GM12892 (cell line): ENCODE measurements around the gene CDX1.

Experiments used
- POLR2A ChIP-seq: IDR thresholded peaks from 2 replicates; pipeline ENCODE4 v1.6.1; 2011; ENCODE audit warnings: low read depth, low read length, control low read depth
- POLR2AphosphoS5 ChIP-seq: IDR thresholded peaks from 2 replicates; pipeline ENCODE4 v1.6.1; 2011; ENCODE audit warnings: low read depth, low read length, control low read depth

- no peak for TF ChIP-seq POLR2A
- no peak for TF ChIP-seq POLR2AphosphoS5
Observed at GRCh38 chr5:150196514-150196913, 29.9 kb downstream of the CDX1 start.
